ENCODE results near the gene PHLPP1. TPM values are rescaled to one million over a fixed set of nuclear protein-coding genes. Genes with fewer than 3 reads are reported as not detected.

PHLPP1 gene
- total and polyA plus RNA-seq, 5 experiments from 2014 or later = 0.17 to 9.4 (median 0.44) TPM

DNA sequence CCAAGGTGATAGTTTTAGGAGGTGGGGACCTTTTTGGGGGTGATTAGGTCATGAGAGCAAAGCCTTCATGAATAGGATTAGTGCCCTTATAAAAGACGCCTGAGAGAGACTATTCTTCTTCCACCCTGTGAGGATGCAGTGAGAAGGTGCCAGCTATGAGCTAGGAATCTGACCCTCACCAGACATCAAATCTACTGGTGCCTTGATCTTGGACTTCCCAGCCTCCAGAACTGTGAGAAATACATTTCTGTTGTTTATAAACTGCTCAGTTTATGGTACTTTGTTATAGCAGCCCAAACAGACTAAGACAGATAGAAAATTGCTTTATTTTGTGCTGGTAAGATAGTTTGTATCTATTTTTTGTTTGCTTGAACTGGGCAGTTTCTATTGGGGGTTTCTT, 40.1 kb downstream of the PHLPP1 start:
- no peak overlapping the region for H3K4me3 Mint-ChIP-seq
- DNase-seq = no peak
- peaks cover 0 to 10% (median 0%) of the 10 kb centered on the region in 9 donors for H3K9me3 Mint-ChIP-seq
- no peaks in the 10 kb centered on the region for H3K27me3 Mint-ChIP-seq
- peaks cover 12 to 26% (median 17%) of the 10 kb centered on the region in 4 donors for H3K4me1 Mint-ChIP-seq
- no peak overlapping the region for H3K27ac Mint-ChIP-seq
- no peak for ATAC-seq
- POLR2A ChIA-PET = no interaction called here
- H3K36me3 Mint-ChIP-seq = peaks cover 0 to 6% (median 2%) of the 10 kb centered on the region in 3 donors

DNA sequence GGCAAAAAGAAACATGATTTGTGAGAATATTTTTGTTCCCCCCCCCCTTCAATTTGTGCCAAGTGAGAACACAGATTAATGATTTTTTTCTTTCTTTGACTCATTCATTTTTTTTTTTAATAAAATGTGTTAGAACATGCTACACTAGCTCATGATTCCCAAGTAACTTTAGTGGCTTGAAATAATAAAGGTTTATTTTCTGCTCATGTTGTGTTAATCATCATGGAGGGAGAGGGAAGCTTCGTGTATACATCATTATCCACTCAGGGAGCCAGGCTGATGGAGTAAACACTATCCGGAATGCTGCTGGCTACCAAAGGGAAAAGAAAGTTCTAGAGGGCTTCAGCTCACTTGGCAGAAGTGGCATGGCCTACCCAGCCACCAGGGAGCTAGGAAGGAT, 40.6 kb downstream of the PHLPP1 start:
- Mint-ChIP-seq H3K9me3 (peaks cover 0 to 10% (median 0%) of the 10 kb centered on the region in 9 donors), H3K4me1 (peaks cover 9 to 21% (median 13%) of the 10 kb centered on the region in 4 donors)
- POLR2A ChIA-PET = no interaction called here

DNA sequence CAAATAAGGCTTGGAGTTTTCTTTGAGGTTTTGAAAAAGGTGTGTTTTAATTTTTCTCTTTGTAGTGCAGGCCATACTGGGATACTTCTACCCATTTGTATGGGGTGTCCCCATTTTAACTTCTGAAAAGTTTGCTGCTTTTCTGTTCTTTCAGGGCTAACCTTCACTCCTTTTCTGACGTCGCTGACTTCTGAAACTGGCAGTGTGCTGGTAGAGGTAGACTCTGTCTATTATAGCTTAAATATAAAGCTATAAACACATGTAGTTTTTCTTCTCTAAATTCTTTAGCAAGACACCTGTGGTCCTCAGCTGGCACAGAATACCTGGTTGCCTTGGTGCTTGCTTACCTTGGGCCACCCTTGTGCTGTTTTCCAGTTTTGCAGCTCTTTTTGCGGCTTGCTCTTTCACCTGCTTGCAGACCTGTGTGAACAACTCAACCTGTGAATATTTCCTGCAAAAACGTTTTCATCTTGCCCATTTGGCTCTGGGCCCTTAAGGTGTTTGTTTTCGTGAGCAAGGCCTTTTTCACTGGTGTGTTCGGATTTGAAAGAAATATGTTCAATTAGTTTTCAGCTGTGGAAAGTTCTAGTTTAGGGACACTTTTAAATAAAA, 42.2 kb downstream of the PHLPP1 start:
- POLR2A ChIA-PET = no interaction called here
- peaks cover 0 to 8% (median 4%) of the 10 kb centered on the region in 4 donors for H3K4me1 Mint-ChIP-seq
- ATAC-seq = no peak
- H3K9me3 Mint-ChIP-seq = peaks cover 0 to 10% (median 0%) of the 10 kb centered on the region in 9 donors
- H3K27ac Mint-ChIP-seq = no peak overlapping the region
- peaks cover 0 to 6% (median 0%) of the 10 kb centered on the region in 3 donors for H3K36me3 Mint-ChIP-seq
- H3K27me3 Mint-ChIP-seq = no peaks in the 10 kb centered on the region
- DNase-seq = no peak
- H3K4me3 Mint-ChIP-seq = no peak overlapping the region

More for the DNA sequence above, 40.6 kb downstream of the PHLPP1 start:
- no peak overlapping the region for H3K27ac Mint-ChIP-seq
- H3K4me3 Mint-ChIP-seq = no peak overlapping the region
- DNase-seq (no peak), ATAC-seq (no peak)
- no peaks in the 10 kb centered on the region for H3K27me3 Mint-ChIP-seq
- peaks cover 0 to 6% (median 0%) of the 10 kb centered on the region in 3 donors for H3K36me3 Mint-ChIP-seq

DNA sequence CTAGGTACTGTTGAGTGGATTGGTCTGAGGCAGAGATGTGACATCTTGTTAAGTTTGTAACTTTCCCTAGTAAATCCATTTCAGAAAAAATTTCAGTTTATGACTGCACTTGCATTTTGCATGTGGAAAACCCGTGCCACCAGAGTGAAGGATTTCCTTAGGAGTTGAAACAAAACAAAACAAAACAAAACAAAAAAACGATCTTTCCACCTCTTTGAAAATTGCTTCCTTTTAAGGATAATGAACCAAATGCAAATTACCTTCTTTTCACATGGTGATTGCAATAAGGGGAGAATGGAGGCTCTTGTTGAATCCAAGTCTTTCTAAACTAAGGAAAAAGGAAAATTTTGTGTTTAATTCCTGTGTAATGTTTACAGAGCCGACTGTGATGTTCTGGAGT, 43.2 kb downstream of the PHLPP1 start:
- POLR2A ChIA-PET = no interaction called here
- no peaks in the 10 kb centered on the region for H3K27me3 Mint-ChIP-seq
- no peak overlapping the region for H3K27ac Mint-ChIP-seq
- DNase-seq (no peak), ATAC-seq (no peak)
- no peak overlapping the region for H3K4me3 Mint-ChIP-seq
- H3K4me1 Mint-ChIP-seq = peaks cover 0 to 6% (median 3%) of the 10 kb centered on the region in 4 donors
- H3K9me3 Mint-ChIP-seq = peaks cover 0 to 10% (median 0%) of the 10 kb centered on the region in 9 donors
- peaks cover 0 to 7% (median 0%) of the 10 kb centered on the region in 3 donors for H3K36me3 Mint-ChIP-seq

DNA sequence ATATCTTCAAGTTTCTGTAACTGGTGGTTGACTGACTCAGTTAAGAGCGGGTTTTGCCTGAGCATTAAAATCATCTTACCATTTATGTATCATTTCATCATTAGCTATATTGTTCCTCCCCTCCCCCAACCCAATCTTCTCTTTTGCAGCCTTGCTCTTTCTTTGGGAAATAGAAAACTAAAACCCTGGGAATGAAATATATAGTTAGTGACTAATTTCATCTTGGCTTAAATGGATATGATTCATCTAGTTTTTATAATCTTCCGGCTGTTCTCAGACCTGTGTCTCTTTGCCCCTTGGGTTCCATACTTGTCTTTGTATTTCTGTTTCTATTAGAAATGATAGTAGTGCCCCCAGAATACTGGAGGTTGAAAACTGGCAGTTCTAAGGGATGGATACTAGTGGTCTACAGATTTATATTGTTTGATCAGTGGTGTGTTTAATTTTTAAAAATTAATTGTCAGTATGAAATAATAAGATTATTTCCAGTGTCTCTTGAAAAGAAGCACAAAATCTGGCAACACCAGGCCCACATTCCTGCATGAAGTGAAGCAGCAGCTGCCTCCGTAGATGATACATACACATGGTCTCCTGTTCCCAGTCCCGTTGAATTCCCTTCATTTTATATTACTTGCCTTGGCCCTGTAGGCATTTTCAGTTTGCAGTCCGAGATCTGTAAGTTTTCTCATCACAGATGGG, 44.5 kb downstream of the PHLPP1 start:
- Mint-ChIP-seq H3K36me3 (peaks cover 0 to 7% (median 0%) of the 10 kb centered on the region in 3 donors), H3K27me3 (no peaks in the 10 kb centered on the region), H3K4me3 (no peak overlapping the region), H3K4me1 (peaks cover 0 to 6% (median 3%) of the 10 kb centered on the region in 4 donors), H3K27ac (no peak overlapping the region), H3K9me3 (peaks cover 0 to 4% (median 0%) of the 10 kb centered on the region in 9 donors)
- no peak for ATAC-seq
- no peak for DNase-seq
- POLR2A ChIA-PET = no interaction called here

DNA sequence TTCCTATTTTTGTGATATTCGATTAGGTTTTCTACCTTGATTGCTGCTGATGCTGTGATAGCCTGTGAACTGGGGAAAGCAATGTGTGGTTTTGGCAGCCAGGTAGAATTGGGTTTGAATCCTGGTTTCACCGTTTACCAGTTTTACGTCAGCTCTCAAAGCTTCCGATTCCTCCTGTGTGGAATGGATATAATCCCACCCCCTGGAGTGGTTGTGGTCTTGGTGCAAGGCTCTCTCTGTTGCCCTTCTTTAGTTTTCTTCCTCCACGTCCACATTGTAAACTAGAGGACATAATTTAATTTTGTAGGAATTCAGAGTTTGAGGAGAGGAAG, 45.0 kb downstream of the PHLPP1 start:
- Mint-ChIP-seq H3K36me3 (peaks cover 0 to 3% (median 0%) of the 10 kb centered on the region in 3 donors), H3K4me1 (peaks cover 0 to 6% (median 3%) of the 10 kb centered on the region in 4 donors), H3K9me3 (peaks cover 0 to 2% (median 0%) of the 10 kb centered on the region in 9 donors), H3K4me3 (no peak overlapping the region), H3K27me3 (no peaks in the 10 kb centered on the region), H3K27ac (no peak overlapping the region)
- ATAC-seq (no peak), DNase-seq (no peak)
- POLR2A ChIA-PET = no interaction called here

DNA sequence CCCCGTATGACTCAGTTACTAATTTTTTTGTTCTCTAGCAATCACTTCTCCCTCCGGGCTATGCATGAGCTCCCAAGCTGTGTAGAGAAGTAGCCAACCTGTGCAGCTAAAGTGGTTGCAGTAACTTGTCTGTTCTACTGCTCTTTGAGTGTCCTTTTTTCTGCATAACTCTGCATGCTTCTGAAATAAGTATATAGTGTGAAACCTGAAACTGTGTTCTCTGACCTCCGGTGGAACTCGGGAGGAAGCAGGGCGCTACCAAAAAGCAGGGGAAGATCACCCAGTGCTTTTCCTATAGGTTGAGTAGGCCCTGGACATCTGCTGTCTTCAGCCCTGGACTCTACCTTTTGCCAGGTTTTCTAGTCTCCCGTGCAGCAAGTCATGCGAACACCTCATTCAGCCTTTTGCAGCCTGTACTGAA, 47.8 kb downstream of the PHLPP1 start:
- H3K36me3 Mint-ChIP-seq = peaks cover 0 to 1% (median 0%) of the 10 kb centered on the region in 3 donors
- H3K27me3 Mint-ChIP-seq = no peaks in the 10 kb centered on the region
- no peak overlapping the region for H3K27ac Mint-ChIP-seq
- no peak overlapping the region for H3K4me3 Mint-ChIP-seq
- peaks cover 0 to 7% (median 4%) of the 10 kb centered on the region in 4 donors for H3K4me1 Mint-ChIP-seq
- ATAC-seq = no peak
- DNase-seq = no peak
- POLR2A ChIA-PET = no interaction called here
- no peaks in the 10 kb centered on the region for H3K9me3 Mint-ChIP-seq

DNA sequence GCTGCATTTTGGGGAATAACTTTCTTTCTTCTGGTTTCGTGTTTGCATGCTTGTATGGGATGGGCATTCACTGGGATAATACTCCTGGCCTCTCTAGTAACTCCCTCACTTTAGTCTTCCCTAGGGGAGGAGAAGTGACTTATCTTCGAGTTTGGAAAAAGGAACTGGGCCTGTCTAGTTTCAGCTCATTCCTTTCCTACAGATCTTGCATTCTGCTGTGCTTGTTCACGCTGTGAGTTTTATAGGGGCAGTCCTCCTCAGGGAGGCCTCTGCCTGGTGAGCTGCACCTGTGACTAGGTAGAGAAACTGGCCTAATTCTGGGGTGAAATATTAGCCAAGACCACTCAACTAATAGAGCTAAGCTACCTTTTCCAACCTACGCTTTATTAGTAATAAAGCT, 50.9 kb downstream of the PHLPP1 start:
- no peaks in the 10 kb centered on the region for H3K27me3 Mint-ChIP-seq
- no peak for ATAC-seq
- peaks cover 0 to 1% (median 0%) of the 10 kb centered on the region in 3 donors for H3K36me3 Mint-ChIP-seq
- no peak overlapping the region for H3K27ac Mint-ChIP-seq
- H3K4me3 Mint-ChIP-seq = no peak overlapping the region
- no peak for DNase-seq
- H3K9me3 Mint-ChIP-seq = no peaks in the 10 kb centered on the region
- POLR2A ChIA-PET = no interaction called here
- H3K4me1 Mint-ChIP-seq = peaks cover 0 to 16% (median 4%) of the 10 kb centered on the region in 4 donors

DNA sequence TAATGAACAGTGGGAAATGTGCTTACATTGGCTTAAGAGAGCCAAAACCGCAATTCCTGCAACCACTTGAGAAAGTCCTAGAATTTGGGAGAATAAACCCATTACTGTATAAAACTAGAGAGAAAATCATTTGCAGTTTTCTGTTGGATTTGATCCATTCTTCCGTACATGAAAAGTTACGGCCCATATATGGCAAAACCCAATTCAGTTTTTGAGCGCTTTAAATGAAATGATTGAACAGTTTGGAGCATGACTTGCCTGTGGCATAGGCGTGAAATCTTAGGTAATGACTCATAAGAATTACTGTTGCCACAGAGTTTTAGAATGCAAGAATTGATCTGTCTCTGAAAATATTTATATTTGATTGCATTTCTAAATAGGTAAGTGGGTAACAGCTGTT, 52.0 kb downstream of the PHLPP1 start:
- H3K4me3 Mint-ChIP-seq = no peak overlapping the region
- peaks cover 0 to 1% (median 0%) of the 10 kb centered on the region in 3 donors for H3K36me3 Mint-ChIP-seq
- no peaks in the 10 kb centered on the region for H3K9me3 Mint-ChIP-seq
- POLR2A ChIA-PET = no interaction called here
- no peaks in the 10 kb centered on the region for H3K27me3 Mint-ChIP-seq
- H3K4me1 Mint-ChIP-seq = peaks cover 6 to 24% (median 13%) of the 10 kb centered on the region in 4 donors
- DNase-seq = no peak
- no peak for ATAC-seq
- H3K27ac Mint-ChIP-seq = peak overlapping the region in 1 of 10 donors; percentile 47

DNA sequence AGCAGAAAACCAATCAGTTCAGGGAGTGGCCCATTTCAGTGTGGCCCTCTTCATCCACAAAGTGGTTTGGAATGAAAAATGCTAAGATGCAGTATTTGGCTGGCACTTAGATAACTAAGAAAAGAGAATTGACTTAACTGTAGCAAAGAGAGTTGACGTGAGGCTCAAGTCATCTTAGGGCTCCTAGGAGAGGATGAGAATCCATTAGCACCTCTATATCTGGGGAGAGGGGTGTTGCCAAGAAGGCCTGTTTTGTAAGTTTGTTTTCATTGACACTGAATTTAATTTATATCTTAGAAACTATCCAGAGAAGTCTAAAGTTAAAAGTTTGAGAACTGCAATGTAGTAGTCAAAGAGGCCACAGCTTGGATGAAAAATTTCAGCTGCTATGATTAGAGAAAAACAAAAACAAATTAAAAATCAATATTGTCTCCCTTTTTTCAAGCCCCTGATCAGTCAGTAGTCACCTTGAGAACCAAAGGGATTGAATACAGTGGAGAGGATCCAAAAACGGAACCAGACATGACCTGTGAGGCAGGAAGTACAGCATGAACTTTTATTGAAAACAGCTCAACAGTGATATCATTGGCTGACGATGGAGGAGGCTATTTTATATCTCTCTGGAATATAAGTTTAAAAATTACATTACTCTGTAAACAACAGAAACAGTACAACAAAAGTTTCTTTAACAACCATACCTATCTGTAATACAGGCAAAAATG, 52.7 kb downstream of the PHLPP1 start:
- POLR2A ChIA-PET = no interaction called here
- ATAC-seq = no peak
- no peak overlapping the region for H3K4me3 Mint-ChIP-seq

DNA sequence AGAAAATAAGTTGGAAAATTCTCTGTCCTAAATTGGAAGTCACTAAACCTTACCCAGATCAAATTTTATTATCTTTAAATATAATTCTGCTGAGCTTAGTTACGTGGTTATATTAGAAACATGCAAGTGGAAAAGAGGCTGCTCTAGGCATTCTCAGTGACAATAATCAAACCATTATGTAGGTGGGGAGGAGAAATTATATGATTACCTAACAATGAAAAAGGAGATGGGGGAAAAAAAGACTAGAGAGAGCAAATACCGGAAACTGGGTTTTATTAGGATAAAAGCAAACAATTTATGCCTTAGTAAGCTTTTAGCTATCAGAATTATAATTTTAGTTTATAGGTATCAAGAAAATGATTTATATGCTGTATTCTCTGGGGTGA, 53.2 kb downstream of the PHLPP1 start:
- Mint-ChIP-seq H3K27ac (no peak overlapping the region), H3K4me1 (peaks cover 6 to 24% (median 13%) of the 10 kb centered on the region in 4 donors), H3K9me3 (no peaks in the 10 kb centered on the region), H3K4me3 (no peak overlapping the region), H3K27me3 (no peaks in the 10 kb centered on the region), H3K36me3 (peaks cover 0 to under 1% (median 0%) of the 10 kb centered on the region in 3 donors)
- no peak for DNase-seq
- POLR2A ChIA-PET = no interaction called here
- no peak for ATAC-seq

More for the DNA sequence above, 52.7 kb downstream of the PHLPP1 start:
- peaks cover 0 to 1% (median 0%) of the 10 kb centered on the region in 3 donors for H3K36me3 Mint-ChIP-seq
- DNase-seq = no peak
- H3K9me3 Mint-ChIP-seq = no peaks in the 10 kb centered on the region
- H3K27me3 Mint-ChIP-seq = no peaks in the 10 kb centered on the region
- peak overlapping the region in 2 of 10 donors; percentile 47 for H3K27ac Mint-ChIP-seq
- peaks cover 6 to 24% (median 13%) of the 10 kb centered on the region in 4 donors for H3K4me1 Mint-ChIP-seq

DNA sequence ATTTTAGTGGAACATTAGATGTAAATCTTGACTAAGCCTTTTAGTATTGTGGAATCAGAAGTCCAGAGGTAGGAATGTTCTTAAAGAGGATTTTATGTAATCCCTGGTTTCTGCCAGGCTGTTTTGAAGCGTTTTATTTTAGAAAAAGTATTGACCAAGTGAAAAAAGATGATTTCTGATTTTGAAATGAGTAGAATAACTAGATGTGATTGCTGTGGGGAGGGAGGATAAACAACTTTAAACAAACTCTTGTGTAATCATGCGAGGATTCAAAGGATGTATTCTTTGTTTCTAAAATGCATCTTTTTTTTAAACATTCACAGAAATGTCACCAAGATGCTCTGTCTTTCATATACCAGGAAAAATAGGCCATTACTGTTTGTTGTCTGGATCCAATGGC, 53.9 kb downstream of the PHLPP1 start:
- POLR2A ChIA-PET = no interaction called here
- no peaks in the 10 kb centered on the region for H3K27me3 Mint-ChIP-seq
- peaks cover 6 to 24% (median 13%) of the 10 kb centered on the region in 4 donors for H3K4me1 Mint-ChIP-seq
- ATAC-seq (no peak), DNase-seq (no peak)
- peaks cover 0 to 3% (median 0%) of the 10 kb centered on the region in 3 donors for H3K36me3 Mint-ChIP-seq
- H3K27ac Mint-ChIP-seq = no peak overlapping the region
- H3K4me3 Mint-ChIP-seq = no peak overlapping the region
- no peaks in the 10 kb centered on the region for H3K9me3 Mint-ChIP-seq
